Activated CD4-positive, CD25-positive, alpha-beta regulatory T cell treated with anti-CD3 and anti-CD28 coated beads, Interleukin-2, amount 50 U/mL, for 24 hours (primary cell): Measurements from ENCODE around the gene METTL25.
A peak's percentile ranks its signal among the peaks of the same experiment; 100 is the strongest.
"Not testable (repeated sequence)": the region's sequence is repeated elsewhere in the genome, so short reads cannot be mapped to it uniquely, and the experiment has no call there.

Experiments used
- ATAC-seq, 2 donors: fragments of 150-1000 bp; cut with Tn5 transposase; one replicate each; pipeline ENCODE4 v1.10.0; 2021; ENCODE audit warnings: mild to moderate bottlenecking in 1 of 2, moderate library complexity in 1 of 2

The METTL25 gene, protein sequence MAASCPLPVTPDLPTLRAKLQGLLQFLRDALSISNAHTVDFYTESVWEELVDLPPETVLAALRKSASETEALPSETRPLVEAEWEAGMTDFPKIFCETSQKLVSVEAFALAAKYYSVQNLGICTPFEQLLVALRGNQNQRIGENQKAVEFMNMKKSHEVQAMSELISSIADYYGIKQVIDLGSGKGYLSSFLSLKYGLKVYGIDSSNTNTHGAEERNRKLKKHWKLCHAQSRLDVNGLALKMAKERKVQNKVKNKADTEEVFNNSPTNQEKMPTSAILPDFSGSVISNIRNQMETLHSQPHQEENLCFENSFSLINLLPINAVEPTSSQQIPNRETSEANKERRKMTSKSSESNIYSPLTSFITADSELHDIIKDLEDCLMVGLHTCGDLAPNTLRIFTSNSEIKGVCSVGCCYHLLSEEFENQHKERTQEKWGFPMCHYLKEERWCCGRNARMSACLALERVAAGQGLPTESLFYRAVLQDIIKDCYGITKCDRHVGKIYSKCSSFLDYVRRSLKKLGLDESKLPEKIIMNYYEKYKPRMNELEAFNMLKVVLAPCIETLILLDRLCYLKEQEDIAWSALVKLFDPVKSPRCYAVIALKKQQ

DNA sequence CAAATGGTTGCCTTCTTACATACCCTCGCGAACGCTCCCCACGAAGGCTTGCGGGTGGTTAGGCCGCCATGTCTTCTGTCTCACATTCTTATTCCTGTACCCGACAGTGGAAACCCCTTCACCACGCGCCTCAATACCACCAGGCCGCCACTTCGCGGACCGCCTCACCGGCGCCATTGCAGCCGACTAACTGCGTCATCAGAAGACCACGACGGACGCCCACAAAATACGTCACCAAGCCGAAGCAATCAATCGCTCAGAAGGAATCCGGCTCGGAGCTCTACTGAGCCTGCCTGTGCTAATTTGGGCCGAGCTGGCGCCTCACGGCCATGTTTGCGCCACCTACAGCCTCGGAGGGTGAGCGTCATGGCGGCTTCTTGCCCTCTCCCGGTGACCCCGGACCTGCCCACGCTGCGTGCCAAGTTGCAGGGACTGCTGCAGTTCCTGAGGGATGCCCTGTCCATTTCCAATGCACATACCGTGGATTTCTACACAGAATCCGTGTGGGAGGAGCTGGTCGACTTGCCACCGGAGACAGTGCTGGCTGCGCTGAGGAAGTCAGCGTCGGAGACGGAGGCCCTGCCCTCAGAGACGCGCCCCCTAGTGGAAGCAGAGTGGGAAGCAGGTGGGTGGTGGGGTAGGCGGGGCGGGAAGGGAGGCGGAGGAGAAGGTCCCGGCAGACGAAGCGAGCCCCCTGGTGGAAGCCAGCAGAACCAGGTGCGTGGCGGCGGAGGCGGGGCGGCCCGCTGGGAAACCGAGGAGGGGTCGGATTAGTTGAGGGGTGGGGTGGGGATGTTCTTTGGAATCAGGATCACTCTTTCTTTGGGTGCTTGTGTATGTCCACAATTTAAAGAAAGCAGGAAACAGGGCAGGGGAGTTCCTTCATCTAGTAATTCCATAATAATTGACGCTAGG, at the start of gene METTL25, which contains the start of gene CCDC59:
METTL25 (plus strand) TSS at position 330 of the 915 bp plus-strand sequence; CDS start at position 367, 37 bp downstream.
CCDC59 (minus strand) TSS at position 188 of the 915 bp plus-strand sequence; CDS start at position 177, 11 bp downstream.
- ATAC-seq = peak; percentile 92 to 95

DNA sequence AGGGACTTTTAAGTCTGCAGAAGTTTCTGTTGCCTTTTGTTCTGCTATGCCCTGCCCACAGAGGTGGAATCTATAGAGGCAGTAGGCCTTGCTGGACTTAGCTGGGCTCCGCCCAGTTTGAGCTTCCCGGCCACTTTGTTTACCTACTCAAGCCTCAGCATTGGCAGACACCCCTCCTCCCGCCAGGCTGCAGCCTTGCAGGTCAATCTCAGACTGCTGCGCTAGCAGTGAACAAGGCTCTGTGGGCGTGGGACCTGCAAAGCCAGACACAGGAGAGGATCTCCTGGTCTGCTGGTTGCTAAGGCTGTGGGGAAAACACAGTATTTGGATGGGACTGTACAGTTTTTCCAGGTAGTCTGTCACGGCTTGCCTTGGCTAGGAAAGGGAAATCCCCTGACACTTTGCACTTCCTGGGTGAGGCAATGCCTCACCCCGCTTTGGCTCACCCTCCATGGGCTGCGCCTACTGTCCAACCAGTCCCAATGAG, 43.9 kb upstream of the METTL25 start:
- no peak for ATAC-seq

DNA sequence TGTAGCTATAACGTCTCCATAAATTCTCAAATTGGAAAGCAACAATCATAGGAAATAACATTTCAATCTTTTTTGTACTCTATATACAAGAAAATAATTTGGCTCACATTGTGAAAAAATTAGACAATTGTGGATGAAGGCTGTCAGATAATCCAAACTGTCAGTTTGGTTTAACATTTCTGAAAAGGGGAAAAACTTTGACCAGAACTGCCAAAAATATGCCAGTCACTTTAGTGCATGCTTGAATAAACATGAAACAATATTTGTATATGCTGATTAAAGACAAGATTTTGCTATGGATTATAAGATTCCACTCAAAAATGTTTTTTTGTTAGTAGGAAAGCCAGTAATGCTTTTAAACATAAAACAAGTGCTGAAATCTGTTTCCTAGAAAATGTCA, 39.1 kb upstream of the METTL25 start:
- no peak for ATAC-seq

DNA sequence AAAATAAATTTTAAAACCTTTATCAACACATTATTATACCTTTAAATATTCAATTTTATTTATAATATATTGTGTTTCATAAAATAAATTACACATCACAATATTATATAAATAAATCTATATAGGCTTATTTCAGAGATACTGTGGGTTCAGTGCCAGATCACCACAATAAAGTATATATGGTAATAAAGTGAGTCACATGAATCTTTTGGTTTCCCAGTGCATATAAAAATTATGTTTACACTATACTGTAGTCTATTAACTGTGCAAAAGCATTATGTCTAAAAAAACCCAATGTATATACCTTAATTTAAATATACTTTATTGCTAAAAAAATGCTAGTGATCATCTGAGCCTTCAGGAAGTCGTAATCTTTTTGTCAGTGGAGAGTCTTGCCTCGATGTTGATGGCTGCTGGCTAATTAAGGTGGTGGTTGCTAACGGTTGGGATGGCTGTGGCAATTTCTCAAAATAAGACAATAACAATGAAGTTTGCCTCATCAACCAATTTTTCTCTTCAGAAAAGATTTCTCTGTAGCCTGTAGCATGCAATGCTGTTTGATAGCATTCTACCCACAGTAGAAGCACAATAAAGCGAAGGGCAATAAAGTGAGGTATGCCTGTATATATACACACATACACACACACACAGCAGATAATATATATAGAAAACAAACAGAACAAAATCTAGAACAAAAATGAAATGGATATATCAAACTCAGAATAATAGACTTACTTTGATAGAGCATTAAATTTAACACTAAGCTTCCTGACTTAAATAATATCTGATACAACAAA, 32.6 kb upstream of the METTL25 start:
- no peak for ATAC-seq

DNA sequence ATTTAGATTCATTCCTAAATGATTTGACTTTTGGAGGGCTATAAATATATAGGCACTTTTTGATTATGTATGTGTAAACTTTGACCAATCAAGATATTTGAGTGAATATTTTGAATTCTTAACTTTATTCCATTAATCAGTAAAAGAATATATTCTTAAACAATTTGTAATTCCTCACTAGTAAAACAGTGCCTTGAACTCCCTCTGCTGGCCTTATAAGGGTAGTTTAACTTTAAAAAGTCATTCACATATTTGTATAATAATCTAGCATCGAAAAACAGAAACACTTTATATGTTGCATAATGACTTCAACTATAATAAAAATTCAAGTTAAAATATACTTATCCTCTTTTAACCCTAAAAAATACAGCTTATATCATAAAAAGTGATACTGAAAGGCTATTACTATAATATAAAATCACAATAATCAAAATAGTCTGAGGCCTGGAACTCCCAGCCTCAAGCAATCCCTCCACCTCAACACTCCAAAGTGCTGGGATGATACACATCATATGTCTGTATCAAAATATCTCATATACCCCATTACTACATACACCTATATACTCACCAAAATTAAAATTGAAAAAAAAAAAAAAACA, 31.3 kb upstream of the METTL25 start:
- ATAC-seq = no peak

DNA sequence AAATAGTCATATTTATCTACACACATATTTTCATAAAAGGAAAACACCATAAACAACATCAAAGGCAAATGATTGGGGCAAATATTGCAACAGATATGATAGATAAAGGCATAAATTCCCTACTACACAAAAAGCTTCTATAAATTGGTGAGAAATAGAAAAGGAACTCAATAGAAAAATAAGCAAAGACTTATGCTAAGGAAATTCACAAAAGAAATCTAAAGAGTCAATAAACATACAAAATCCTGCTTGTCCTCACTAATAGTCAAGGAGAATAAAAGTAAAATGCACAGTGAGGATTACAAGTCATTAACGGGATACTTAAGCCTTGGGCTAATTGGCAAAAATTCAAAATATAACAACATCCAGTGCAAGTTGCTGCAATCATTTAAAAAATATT, 30.5 kb upstream of the METTL25 start:
- ATAC-seq = no peak

DNA sequence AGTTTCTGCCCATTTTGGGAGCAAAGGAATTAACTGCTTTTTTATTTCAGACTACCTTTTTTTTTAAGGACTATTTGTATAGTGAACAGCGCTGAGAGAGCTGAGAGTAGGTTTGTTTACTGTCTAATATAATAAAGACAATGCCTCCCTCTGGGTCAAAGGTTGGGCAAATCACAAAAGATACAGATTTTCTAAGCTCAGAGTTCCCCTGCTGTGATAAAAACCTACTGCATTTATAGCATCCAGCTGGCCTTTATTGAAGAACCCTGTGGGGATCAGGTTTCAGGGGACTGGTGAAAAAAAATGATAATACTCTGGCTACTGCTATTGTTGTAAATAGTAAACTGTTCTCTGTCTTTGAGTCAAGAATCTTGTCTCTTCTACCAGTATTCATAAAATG, 28.8 kb upstream of the METTL25 start:
- ATAC-seq = no peak

DNA sequence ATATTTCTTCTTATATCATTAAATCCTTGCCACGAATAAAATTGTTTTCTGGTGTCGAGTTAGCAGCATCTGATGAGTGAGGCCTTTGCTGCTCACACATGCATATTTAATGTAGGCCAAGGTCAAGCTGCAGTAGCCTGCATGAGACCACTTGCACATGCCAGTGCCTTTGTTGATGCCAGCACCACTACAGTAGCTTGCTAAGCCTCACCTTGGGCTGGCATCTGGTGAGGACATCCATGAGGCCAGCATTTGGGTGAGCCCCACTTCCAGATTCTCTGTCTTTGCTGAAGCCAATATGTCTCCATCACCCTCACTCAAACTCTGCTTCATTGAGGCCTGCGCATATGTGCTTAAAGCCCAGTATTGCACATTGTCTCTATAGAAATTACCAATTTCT, 8.2 kb upstream of the METTL25 start:
- no peak for ATAC-seq

DNA sequence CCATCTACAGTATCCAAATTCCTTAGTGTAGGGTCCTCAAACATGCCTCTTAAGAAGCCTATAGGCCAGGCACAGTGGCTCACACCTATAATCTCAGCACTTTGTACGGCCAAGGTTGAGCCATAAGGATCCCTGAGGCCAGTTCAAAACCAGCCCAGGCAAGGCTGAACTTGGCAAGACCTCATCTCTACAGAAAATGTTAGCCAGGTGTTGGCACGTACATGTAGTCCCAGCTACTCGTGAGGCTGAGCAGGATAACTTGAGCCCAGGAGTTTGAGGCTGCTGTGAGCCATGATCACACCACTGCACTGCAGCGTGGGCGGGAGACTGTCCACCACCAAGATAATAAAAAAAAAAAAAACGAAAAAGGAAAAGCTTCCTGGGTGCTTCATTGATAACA, 6.9 kb upstream of the METTL25 start:
- ATAC-seq = no peak

DNA sequence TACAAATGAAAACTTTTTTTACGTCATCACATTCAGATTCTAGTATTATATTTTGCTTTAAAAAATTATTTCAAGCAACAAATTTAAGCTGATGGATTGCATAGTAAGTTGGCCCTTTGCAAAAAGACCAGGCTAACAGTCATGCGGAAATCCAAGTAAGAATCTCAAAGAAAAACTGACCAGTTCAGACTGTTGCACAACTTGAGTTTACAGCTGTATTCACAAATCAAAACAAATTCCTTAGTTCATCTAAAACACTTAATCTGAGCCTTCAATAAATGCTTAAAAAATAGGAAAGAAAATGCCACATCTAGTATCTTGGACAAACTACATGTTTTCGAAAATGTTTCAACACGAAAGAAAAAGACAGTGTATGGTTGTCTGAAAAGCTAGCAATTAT, 989 bp upstream of the METTL25 start:
- ATAC-seq = no peak

DNA sequence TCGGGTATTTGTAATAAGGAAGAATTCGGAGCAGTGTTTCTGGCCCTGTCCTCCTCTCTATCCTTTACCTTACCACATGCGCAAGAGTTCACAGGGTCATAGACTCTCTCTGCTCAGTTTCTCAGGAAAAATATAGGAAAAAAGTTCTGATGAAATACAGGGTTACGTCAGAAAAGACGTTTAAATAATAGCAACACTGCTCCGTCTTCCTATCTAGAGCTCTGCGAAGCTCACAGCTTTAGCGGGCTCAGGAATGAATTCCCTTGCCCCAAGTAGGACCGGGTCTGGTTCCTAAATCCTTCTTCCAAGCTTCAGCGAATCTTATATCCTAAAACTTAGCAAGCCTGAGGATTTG, 507 bp upstream of the METTL25 start:
- ATAC-seq = no peak

DNA sequence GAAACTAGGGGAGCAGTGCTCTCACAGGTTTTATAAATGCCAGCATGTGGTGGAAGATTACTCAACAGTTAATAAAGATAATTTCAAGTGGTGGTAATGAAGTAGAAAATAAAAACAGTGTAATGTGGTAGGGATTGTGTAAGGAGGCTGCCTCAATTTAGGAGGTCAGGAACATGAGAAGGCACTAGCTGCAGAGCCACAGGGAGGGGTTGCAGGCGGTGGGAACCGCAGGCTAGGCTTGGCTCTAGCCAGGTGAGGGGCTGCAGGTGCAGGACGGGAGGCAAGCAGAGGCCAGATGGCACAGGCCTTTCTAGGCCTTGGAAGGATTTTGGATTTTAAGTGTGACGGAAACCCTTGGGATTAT, 768 bp downstream of the METTL25 start:
- no peak for ATAC-seq

DNA sequence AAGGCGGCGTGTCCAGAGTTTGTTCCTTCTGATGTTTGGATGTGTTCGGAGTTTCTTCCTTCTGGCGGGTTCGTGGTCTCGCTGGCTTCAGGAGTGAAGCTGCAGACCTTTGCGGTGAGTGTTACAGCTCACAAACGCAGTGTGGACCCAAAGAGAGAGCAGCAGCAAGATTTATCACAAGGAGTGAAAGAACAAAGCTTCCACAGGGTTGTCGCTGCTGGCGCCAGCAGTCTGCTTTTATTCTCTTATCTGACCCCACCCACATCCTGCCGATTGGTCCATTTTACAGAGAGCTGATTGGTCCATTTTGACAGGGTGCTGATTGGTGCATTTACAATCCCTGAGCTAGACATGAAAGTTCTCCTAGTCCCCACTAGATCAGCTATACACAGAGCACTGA, 2.5 kb downstream of the METTL25 start:
- ATAC-seq = not testable (repeated sequence)

DNA sequence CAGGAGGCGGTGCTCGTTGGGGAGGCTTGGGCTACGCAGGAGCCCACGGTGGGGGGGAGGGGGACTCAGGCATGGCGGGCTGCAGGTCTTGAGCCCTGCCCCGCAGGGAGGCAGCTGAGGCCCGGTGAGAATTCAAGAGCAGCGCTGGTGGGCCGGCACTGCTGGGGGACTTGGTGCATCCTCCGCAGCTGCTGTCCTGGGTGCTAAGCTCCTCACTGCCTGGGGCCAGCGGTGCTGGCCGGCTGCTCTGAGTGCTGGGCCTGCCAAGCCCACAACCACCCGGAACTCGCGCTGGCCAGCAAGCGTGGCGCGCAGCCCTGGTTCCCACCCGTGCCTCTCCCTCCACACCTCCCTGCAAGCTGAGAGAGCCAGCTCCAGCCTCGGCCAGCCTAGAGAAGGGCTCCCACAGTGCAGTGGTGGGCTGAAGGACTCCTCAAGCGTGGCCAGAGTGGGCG, 3.2 kb downstream of the METTL25 start:
- ATAC-seq = no peak

DNA sequence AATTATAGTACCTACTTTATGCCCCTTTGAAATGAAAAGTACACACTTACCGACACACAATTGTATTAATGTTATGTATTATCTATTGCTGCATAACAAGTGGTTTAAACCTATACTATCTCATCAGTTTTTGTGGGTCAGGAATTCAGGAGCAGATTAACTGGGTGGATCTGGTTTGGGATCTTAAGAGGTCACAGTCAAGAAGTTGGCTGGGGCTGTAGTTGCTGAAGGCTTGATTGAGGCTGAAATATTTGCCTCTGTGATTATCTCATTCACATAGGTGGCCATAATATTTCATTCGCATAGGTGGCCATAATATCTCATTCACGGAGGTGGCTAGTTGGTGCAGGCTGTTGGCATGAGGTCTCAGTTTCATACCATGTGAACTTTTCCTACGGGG, 5.7 kb downstream of the METTL25 start:
- no peak for ATAC-seq

DNA sequence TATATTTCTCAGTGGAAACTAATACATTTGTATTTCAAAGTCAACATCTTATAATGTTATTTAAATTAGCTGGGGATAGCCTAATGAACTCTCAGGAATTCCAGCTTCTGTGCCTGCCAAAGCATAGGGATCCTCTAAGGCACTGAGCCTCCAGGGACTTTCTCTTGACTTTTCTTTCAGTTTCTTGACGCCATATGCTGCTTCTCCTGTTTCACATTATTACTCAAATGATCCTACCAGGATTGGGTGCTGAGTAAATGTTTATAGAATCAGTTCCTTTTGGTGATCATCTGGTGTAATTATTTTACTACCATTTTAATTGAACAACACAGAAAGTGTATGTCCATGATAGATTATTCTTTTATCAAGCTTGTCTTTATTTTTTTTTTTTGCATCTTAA, 7.9 kb downstream of the METTL25 start:
- ATAC-seq = no peak

DNA sequence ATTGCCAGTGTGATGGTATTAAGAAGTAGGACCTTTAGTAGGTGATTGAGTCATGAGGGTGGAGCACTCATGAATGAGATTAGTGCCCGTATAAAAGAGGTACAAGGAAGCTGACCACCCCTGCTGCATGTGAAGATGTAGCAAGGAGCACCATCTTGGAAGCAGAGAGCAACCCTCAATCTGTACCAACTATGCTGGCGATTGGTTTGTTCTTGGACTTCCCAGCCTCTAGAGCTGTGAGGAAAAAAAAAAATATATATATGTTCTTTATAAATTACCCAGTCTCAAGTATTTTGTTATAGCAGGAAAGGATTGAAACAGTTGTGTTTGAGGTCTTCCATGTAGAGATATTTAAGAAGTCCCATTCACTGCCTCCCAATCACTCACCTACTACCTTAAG, 16.9 kb downstream of the METTL25 start:
- no peak for ATAC-seq

DNA sequence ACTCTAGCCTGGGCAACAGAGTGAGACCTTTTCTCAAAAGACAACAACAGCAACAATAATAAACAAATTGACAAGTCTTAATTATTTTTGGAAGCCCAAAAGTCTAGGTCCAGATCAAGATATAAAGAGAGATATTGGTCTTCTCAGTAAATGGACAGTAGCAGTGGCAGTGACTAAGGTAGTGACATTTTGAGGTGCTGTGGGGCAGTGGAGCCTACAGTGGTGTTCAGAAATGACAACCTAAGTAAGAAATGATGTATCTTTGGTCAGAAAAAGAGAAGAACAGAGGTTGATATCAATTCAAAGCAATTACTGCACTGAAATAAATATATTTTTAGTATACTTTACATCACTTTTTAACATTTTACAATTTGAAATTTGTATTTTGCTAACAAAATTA, 20.7 kb downstream of the METTL25 start:
- ATAC-seq = no peak

DNA sequence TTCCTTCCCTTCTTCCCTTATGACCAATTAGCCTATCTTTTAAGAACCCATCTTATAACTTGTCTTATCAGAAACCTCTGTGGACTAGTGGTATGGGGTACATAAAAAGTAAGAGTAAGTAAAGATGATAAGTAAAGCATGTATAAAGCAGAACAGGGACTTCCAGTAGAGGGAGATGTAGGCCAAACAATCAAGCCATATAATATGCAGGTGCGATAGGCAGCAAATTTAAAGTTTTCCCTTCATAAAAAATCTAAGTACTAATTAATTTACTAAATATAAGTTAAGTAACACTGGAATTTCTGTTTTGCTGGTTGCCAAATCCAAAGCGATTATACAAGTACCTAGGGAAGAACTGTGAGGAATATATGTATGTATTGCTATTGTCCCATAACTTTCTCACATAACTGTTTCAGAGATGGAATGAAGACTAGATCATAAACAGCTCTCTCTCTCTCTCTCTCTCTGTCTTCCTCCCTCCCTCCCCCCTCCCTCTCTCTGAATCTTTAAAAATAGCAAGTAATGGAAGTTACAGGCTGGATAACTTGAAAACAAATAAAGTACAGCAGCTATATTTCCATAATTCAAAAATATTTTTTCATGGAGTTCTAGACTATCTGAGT, 25.7 kb downstream of the METTL25 start:
- no peak for ATAC-seq

DNA sequence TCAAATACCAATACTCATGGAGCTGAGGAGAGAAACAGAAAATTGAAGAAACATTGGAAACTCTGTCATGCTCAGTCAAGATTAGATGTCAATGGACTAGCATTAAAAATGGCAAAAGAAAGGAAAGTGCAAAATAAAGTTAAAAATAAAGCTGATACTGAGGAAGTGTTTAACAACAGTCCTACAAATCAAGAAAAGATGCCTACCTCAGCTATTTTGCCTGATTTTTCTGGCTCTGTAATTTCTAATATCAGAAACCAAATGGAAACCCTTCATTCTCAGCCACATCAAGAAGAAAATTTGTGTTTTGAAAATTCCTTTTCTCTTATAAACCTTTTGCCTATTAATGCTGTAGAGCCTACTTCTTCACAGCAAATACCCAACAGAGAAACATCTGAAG, 40.5 kb downstream of the METTL25 start:
- ATAC-seq = no peak

DNA sequence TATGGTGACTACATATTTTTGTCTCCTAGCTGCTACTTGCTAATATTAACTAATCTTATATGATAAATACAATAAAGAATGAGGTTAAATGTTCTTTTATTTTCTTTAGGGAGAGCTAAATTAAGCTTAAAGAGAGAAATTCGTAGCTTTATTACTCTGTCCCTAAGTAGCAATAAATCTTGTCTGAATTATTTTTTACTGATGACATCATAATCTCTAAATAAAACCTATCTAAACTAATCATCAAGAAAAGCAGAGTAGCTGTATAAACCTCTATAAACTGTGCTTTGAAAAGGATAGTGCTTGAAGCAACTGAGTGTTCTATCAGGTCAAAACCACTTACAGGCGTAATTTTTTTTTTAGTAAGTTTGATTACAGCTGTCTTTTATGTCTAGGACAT, 42.5 kb downstream of the METTL25 start:
- no peak for ATAC-seq
